AG10803 (cell line): Measurements from ENCODE around the gene CCDC8.

Experiments used
- DNase-seq: peaks from one replicate; pipeline ENCODE4 v3.0.0; 2010; ENCODE audit warnings: low read depth
- H3K4me3 ChIP-seq: 2 replicates; pipeline ENCODE4 v1.5.1; 2011; ENCODE audit warnings: mild to moderate bottlenecking, low read length, control low read depth
- TF ChIP-seq, protein P1 (sequence below): conservative IDR thresholded peaks from 2 replicates; pipeline ENCODE4 v1.5.1; 2011; ENCODE audit warnings: mild to moderate bottlenecking, low read length, control low read depth, inconsistent platforms

The CCDC8 gene, protein sequence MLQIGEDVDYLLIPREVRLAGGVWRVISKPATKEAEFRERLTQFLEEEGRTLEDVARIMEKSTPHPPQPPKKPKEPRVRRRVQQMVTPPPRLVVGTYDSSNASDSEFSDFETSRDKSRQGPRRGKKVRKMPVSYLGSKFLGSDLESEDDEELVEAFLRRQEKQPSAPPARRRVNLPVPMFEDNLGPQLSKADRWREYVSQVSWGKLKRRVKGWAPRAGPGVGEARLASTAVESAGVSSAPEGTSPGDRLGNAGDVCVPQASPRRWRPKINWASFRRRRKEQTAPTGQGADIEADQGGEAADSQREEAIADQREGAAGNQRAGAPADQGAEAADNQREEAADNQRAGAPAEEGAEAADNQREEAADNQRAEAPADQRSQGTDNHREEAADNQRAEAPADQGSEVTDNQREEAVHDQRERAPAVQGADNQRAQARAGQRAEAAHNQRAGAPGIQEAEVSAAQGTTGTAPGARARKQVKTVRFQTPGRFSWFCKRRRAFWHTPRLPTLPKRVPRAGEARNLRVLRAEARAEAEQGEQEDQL

DNA sequence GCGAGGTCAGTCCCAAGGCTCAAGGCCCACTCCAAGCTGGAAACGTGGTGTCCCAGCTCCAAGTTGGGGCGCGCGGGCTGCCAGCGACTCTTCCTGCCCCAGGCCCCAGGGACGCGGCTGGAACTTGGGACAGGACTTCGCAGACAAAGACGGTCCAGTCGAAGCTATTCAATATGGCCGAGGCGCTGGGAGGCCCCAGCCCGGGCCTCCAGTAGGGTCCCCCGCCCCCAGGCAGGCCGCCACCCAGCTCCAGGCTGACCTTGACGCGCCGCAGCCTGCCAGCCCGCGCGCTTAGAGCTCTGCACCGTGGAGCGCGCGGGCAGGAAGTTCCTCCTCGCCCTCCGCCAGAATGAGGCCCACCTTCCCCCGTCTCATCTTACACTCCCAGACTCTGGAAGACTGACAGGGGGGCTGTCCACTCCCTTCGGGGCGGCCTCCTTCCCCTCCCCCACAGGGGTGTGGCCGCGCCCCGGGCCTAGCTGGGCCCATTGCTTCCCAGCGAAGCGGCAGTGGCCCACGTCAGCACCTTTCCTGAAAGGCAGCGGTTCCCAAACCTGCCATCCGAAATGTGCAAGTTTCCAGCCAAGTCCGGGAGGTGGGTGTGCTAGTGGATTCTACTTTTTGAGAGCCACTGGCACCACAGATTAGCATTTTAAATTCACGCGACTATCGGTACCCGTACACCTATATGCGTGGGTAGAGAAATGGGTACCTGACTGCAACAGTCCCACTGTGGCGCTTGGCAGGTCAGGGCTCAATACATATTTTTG, at the start of gene CCDC8:
CCDC8 (minus strand) TSS at position 303 of the 770 bp plus-strand sequence. CDS start 754 bp downstream, outside the sequence.
- peak; percentile 88 for DNase-seq
- peak within 1 kb of the TSS; percentile 66 for H3K4me3 ChIP-seq

DNA sequence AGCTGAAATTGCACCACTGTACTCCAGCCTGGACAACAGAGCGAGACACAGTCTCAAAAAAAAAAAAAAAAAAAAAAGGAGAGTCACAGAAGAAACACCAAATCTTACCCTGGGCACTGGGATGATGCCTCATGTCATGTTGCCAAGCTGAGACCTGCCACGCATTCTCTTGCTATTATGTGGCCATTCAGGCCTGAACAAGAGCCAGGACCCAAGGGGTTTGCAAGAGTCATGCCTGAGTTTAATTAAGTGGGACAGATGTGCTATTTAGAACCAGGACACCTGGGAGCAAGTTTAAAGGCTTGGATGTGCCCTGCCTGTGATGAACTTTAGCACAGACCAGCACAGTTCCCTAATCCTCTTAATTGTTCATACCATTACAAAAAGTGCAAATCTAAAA, 48.2 kb upstream of the CCDC8 start:
- DNase-seq = peak; percentile 32
- TF ChIP-seq, protein P1, sequence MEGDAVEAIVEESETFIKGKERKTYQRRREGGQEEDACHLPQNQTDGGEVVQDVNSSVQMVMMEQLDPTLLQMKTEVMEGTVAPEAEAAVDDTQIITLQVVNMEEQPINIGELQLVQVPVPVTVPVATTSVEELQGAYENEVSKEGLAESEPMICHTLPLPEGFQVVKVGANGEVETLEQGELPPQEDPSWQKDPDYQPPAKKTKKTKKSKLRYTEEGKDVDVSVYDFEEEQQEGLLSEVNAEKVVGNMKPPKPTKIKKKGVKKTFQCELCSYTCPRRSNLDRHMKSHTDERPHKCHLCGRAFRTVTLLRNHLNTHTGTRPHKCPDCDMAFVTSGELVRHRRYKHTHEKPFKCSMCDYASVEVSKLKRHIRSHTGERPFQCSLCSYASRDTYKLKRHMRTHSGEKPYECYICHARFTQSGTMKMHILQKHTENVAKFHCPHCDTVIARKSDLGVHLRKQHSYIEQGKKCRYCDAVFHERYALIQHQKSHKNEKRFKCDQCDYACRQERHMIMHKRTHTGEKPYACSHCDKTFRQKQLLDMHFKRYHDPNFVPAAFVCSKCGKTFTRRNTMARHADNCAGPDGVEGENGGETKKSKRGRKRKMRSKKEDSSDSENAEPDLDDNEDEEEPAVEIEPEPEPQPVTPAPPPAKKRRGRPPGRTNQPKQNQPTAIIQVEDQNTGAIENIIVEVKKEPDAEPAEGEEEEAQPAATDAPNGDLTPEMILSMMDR = no peak
- no peak overlapping the region for H3K4me3 ChIP-seq

More for the DNA sequence above, at the start of gene CCDC8:
- TF ChIP-seq, protein P1 = no peak

DNA sequence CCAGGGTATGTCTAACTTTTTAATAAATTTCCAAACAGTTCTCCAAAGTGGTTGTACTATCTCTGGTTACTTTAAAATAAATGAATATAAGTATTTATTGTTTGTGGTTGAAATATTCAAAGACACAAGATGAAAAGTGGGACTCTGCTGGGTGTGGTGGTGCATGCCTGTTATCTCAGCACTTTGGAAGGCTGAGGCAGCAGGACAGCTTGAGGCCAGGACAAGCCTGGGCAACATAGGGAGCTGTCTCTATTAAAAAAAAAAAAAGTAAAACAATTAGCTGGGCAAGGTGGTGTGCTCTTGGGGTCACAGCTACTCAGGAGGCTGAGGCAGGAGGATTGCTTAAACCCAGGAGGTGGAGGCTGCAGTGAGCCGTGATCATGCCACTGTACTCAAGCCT, 47.6 kb upstream of the CCDC8 start:
- TF ChIP-seq, protein P1 = no peak
- no peak for DNase-seq
- H3K4me3 ChIP-seq = no peak overlapping the region

DNA sequence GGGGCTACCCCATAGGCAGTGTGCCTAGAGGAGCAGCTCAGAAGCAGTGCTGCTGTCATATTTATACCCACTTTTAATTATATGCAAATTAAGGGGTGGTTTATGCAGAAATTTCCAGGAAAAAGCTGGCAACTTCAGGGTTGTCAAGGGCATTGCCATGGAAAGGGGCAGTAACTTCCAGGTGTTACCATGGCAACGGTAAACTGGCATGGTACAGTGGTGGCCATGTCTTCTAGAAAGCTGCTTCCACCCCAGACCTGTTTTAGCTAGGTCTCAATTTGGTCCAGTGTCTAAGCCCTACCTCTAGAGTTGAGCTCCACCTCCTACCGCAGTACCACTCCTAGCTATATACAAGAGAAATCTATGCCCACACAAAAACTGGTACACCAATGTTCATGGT, 46.7 kb upstream of the CCDC8 start:
- no peak overlapping the region for H3K4me3 ChIP-seq
- no peak for DNase-seq
- TF ChIP-seq, protein P1 = no peak

DNA sequence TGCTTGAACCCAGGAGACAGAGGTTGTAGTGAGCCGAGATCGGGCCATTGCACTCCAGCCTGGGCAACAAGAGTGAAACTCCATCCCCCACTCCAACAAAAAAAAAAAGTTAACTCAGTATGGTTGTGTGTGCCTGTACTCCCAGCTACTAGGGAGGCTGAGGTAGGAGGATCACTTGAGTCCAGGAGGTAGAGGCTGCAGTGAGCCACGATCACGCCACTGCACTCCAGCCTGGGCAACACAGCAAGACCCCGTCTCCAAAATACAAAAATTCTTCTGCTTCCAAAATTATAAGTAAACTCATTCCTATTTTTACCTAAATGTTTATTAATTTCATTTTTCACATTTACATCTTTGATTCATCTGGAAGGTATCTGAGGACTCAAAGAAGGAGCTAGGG, 43.6 kb upstream of the CCDC8 start:
- TF ChIP-seq, protein P1 = no peak
- no peak overlapping the region for H3K4me3 ChIP-seq
- no peak for DNase-seq

DNA sequence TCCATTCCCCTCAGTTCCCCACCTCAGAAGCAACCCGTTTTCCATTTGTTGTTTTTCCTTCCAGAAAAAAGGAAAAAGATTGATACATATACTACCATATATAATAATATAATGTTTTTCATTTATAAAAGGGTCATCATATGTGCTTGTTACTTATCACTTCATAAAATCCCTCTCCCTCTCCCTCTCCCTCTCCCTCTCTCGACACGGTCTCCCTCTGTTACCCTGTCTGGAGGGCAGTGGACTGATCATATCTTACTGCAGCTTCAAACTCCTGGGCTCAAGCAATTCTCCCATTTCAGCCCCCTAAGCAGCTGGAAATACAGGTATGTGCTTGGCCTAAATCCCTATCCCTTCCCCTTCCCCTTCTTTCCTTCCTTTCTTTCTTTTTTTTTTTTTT, 40.9 kb upstream of the CCDC8 start:
- TF ChIP-seq, protein P1 = no peak
- DNase-seq = no peak
- no peak overlapping the region for H3K4me3 ChIP-seq
